GM19351 (cell line): ENCODE measurements around the gene NEK6.
A peak's percentile ranks its signal among the peaks of the same experiment; 100 is the strongest.

ENCODE experiments used
- ATAC-seq: cut with Tn5 transposase; IDR thresholded peaks from one replicate; pipeline ENCODE4 v1.9.1; 2021; ENCODE audit warnings: mild to moderate bottlenecking, moderate library complexity; ENCODE audit not compliant: unreplicated experiment

The NEK6 gene

GRCh38 chr9:124260769-124261603, 3.2 kb downstream of the NEK6 start:
- no peak for ATAC-seq

- ATAC-seq, result no peak
Measured at GRCh38 chr9:124261736-124262648, 4.2 kb downstream of the NEK6 start.

GRCh38 chr9:124262649-124262972, 4.9 kb downstream of the NEK6 start:
- no peak for ATAC-seq

GRCh38 chr9:124263213-124263612, 5.5 kb downstream of the NEK6 start:
- no peak for ATAC-seq

GRCh38 chr9:124263800-124264426, 6.2 kb downstream of the NEK6 start:
- no peak for ATAC-seq

- ATAC-seq, result peak; percentile 64
Measured at GRCh38 chr9:124264823-124265233, 7.1 kb downstream of the NEK6 start.

GRCh38 chr9:124265551-124265950, 7.8 kb downstream of the NEK6 start:
- no peak for ATAC-seq

- no peak for ATAC-seq
Measured at GRCh38 chr9:124266139-124266825, 8.5 kb downstream of the NEK6 start.

GRCh38 chr9:124266826-124267201, 9.1 kb downstream of the NEK6 start:
- no peak for ATAC-seq

- no peak for ATAC-seq
Measured at GRCh38 chr9:124267271-124267807, 9.6 kb downstream of the NEK6 start.

- no peak for ATAC-seq
Measured at GRCh38 chr9:124268248-124268647, 10.5 kb downstream of the NEK6 start.

GRCh38 chr9:124268661-124269060, 10.9 kb downstream of the NEK6 start:
- no peak for ATAC-seq

GRCh38 chr9:124269556-124269955, 11.8 kb downstream of the NEK6 start:
- no peak for ATAC-seq

GRCh38 chr9:124270504-124271335, 13.0 kb downstream of the NEK6 start:
- no peak for ATAC-seq

- no peak for ATAC-seq
Measured at GRCh38 chr9:124271660-124272059, 13.9 kb downstream of the NEK6 start.

- ATAC-seq, result no peak
Measured at GRCh38 chr9:124272118-124272517, 14.4 kb downstream of the NEK6 start.

GRCh38 chr9:124272979-124273378, 15.2 kb downstream of the NEK6 start:
- no peak for ATAC-seq

GRCh38 chr9:124273427-124274160, 15.8 kb downstream of the NEK6 start:
- ATAC-seq, result no peak

- no peak for ATAC-seq
Measured at GRCh38 chr9:124274226-124274625, 16.5 kb downstream of the NEK6 start.
